HepG2 (cell line): ENCODE results near the gene STIM1. TPM values are rescaled to one million over a fixed set of nuclear protein-coding genes. Genes with fewer than 3 reads are reported as not detected.

Experiments
- ATF7-NPFF ChIP-seq: sonication (generic); formaldehyde crosslinking; IDR thresholded peaks from 2 replicates; pipeline ENCODE4 v1.8.1; 2023; ENCODE audit warnings: mild to moderate bottlenecking, low read depth, missing genetic modification reagents, moderate library complexity
- DNMT1 ChIP-seq: sonication (generic); formaldehyde crosslinking; IDR thresholded peaks from 2 replicates; pipeline ENCODE4 v1.5.1; 2020; ENCODE audit warnings: mild to moderate bottlenecking, missing genetic modification reagents
- RCOR2 ChIP-seq: IDR thresholded peaks from 2 replicates; pipeline ENCODE4 v1.6.1; 2016; ENCODE audit warnings: missing biosample characterization, missing genetic modification reagents
- SIN3A ChIP-seq: IDR thresholded peaks from 2 replicates; pipeline ENCODE4 v1.6.1; 2011; ENCODE audit warnings: low read depth, mild to moderate bottlenecking, control low read depth, low read length, borderline replicate concordance
- U2AF1 ChIP-seq: fragments of 200-400 bp; formaldehyde crosslinking; optimal IDR thresholded peaks from 2 replicates; pipeline ENCODE3; 2017; ENCODE audit warnings: mild to moderate bottlenecking, low read depth, low read length
- YEATS4 ChIP-seq: sonication (generic); formaldehyde crosslinking; IDR thresholded peaks from 2 replicates; pipeline ENCODE4 v1.4.0; 2020; ENCODE audit warnings: missing genetic modification reagents, borderline replicate concordance
- ZNF160 ChIP-seq: sonication (generic); formaldehyde crosslinking; IDR thresholded peaks from 2 replicates; pipeline ENCODE4 v1.8.0; 2022; ENCODE audit warnings: mild to moderate bottlenecking, inconsistent platforms, missing genetic modification reagents
- ZNF253 ChIP-seq: sonication (generic); formaldehyde crosslinking; IDR thresholded peaks from 2 replicates; pipeline ENCODE4 v1.8.0; 2022; ENCODE audit warnings: mild to moderate bottlenecking, missing genetic modification reagents, borderline replicate concordance
- ZNF350 ChIP-seq: sonication (generic); formaldehyde crosslinking; IDR thresholded peaks from 2 replicates; pipeline ENCODE4 v1.4.0; 2020; ENCODE audit warnings: mild to moderate bottlenecking, low read depth, missing genetic modification reagents, borderline replicate concordance
- ZNF446 ChIP-seq: sonication (generic); formaldehyde crosslinking; IDR thresholded peaks from 2 replicates; pipeline ENCODE4 v1.5.0; 2020; ENCODE audit warnings: mild to moderate bottlenecking, missing genetic modification reagents
- ZNF501 ChIP-seq: sonication (generic); formaldehyde crosslinking; IDR thresholded peaks from 2 replicates; pipeline ENCODE4 v1.5.1; 2020; ENCODE audit warnings: mild to moderate bottlenecking, moderate library complexity, missing genetic modification reagents
- ZNF589 ChIP-seq: sonication (generic); formaldehyde crosslinking; conservative IDR thresholded peaks from 2 replicates; pipeline ENCODE4 v1.8.0; 2022; ENCODE audit warnings: mild to moderate bottlenecking, moderate library complexity, missing genetic modification reagents
- ZNF709 ChIP-seq: sonication (generic); formaldehyde crosslinking; IDR thresholded peaks from 2 replicates; pipeline ENCODE4 v1.5.0; 2020; ENCODE audit warnings: mild to moderate bottlenecking, missing genetic modification reagents
- ZNF780A ChIP-seq: sonication (generic); formaldehyde crosslinking; IDR thresholded peaks from 2 replicates; pipeline ENCODE4 v1.8.0; 2022; ENCODE audit warnings: mild to moderate bottlenecking, missing genetic modification reagents, moderate library complexity
- polyA plus RNA-seq, 8 experiments: library from polyadenylated mRNA; depleted of rRNA in 3 of 8; stranded (reverse) in 7 of 8; unstranded in 1 of 8; fragments of >200 nt; fragmentation: Illumina TruSeq in 4 of 8; extraction: Trizol in 4 of 8; gene quantifications; 2 replicates each; pipeline versions ENCODE4 v1.2.1 to v1.2.3, GENCODE V29; 2011 to 2016; ENCODE audit warnings: low read depth in 4 of 8, missing spikeins in 1 of 8, mixed read lengths in 1 of 8; ENCODE audit not compliant: insufficient read depth in 1 of 8
- total RNA-seq, 5 experiments: library from RNA; depleted of rRNA; stranded (reverse); fragments of >200 nt; fragmentation: Illumina TruSeq; extraction: Trizol; gene quantifications; 2 replicates each; pipeline ENCODE4 v1.2.3, GENCODE V29; 2016; ENCODE audit warnings: low read depth in 1 of 5
- TF ChIP-seq, protein P1 (sequence below): sonication (generic); formaldehyde crosslinking; IDR thresholded peaks from 2 replicates; pipeline ENCODE4 v1.4.0; 2020; ENCODE audit warnings: missing genetic modification reagents
- TF ChIP-seq, protein P2 (sequence below): sonication (generic); formaldehyde crosslinking; conservative IDR thresholded peaks from 2 replicates; pipeline ENCODE4 v1.4.0; 2020; ENCODE audit warnings: mild to moderate bottlenecking, missing genetic modification reagents, moderate library complexity
- TF ChIP-seq, protein P3 (sequence below): sonication (generic); formaldehyde crosslinking; IDR thresholded peaks from 2 replicates; pipeline ENCODE4 v1.8.0; 2022; ENCODE audit warnings: mild to moderate bottlenecking, missing genetic modification reagents, moderate library complexity
- TF ChIP-seq, protein P4 (sequence below): sonication (generic); formaldehyde crosslinking; IDR thresholded peaks from 2 replicates; pipeline ENCODE4 v1.4.0; 2020; ENCODE audit warnings: missing genetic modification reagents, borderline replicate concordance

STIM1 gene
- total and polyA plus RNA-seq, 2 of the 13 experiments (the other 11 are each of a cell fraction or from before 2014, with no cell fraction given): 19.2 to 28.5 TPM

DNA sequence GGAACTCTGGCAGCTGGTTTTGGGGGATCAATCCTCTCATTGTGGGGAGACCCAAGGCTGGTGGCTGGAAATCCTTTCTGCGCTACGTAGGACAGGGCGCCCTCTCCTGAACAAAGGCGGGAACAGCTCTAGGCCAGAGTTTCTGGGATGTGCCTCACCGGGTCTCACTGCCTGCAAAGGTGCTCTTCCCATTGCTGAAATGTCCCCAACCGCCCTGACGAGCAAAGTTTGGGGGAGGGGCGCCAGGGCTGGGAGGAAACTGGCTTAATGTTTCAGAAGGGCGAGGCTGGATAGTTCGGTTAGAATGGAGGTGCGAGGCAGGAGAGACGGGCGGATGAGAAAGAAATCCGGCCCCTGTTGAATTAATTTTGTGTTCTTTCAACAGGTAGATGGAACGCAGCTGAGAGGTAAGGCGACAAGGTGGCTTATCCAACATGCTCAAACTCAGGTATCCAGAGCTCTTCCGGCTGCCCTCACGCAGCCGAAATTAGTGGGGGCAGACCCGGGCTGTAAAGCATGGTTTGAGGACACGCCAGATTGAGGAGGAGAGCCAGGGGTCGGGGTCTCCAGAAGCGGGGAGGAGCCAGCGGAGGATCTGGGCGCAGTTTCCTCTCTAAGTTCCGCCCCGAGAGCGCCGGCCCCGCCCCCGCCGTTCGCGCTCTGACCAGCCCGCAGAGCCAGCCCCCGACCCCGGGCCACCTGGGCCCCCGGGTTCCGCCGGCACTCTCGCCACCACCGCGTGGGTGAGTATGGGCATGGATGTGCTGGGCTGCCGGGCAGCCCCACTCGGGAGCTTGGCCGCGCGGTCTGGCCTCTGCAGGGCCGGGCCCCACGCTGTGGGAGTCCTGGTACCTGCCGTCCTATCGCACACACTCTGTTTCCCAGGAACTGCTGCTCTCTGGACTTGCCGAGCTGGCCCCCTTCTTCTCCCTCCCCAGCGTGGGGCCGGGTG lies 47.3 kb upstream of the STIM1 start, which contains the start of gene PGAP2 (continued):
- TF ChIP-seq, protein P1, sequence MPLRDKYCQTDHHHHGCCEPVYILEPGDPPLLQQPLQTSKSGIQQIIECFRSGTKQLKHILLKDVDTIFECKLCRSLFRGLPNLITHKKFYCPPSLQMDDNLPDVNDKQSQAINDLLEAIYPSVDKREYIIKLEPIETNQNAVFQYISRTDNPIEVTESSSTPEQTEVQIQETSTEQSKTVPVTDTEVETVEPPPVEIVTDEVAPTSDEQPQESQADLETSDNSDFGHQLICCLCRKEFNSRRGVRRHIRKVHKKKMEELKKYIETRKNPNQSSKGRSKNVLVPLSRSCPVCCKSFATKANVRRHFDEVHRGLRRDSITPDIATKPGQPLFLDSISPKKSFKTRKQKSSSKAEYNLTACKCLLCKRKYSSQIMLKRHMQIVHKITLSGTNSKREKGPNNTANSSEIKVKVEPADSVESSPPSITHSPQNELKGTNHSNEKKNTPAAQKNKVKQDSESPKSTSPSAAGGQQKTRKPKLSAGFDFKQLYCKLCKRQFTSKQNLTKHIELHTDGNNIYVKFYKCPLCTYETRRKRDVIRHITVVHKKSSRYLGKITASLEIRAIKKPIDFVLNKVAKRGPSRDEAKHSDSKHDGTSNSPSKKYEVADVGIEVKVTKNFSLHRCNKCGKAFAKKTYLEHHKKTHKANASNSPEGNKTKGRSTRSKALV (CRISPR knock-in tag): no peak
- TF ChIP-seq ZNF589 (CRISPR knock-in tag): 0 out of 2 replicates have a peak, but pooled peaks have one; percentile 28
- no peak; the same call in 1 of the 2 replicates for TF ChIP-seq ZNF350 (CRISPR knock-in tag)
- TF ChIP-seq, protein P2, sequence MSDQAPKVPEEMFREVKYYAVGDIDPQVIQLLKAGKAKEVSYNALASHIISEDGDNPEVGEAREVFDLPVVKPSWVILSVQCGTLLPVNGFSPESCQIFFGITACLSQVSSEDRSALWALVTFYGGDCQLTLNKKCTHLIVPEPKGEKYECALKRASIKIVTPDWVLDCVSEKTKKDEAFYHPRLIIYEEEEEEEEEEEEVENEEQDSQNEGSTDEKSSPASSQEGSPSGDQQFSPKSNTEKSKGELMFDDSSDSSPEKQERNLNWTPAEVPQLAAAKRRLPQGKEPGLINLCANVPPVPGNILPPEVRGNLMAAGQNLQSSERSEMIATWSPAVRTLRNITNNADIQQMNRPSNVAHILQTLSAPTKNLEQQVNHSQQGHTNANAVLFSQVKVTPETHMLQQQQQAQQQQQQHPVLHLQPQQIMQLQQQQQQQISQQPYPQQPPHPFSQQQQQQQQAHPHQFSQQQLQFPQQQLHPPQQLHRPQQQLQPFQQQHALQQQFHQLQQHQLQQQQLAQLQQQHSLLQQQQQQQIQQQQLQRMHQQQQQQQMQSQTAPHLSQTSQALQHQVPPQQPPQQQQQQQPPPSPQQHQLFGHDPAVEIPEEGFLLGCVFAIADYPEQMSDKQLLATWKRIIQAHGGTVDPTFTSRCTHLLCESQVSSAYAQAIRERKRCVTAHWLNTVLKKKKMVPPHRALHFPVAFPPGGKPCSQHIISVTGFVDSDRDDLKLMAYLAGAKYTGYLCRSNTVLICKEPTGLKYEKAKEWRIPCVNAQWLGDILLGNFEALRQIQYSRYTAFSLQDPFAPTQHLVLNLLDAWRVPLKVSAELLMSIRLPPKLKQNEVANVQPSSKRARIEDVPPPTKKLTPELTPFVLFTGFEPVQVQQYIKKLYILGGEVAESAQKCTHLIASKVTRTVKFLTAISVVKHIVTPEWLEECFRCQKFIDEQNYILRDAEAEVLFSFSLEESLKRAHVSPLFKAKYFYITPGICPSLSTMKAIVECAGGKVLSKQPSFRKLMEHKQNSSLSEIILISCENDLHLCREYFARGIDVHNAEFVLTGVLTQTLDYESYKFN (CRISPR knock-in tag): no peak; the same call in 1 of the 2 replicates
- no peak for TF ChIP-seq ZNF253 (CRISPR knock-in tag)
- 0 out of 2 replicates have a peak, but pooled peaks have one; percentile 38 for TF ChIP-seq ATF7-NPFF (CRISPR knock-in tag)
- TF ChIP-seq U2AF1: no peak
- 0 out of 2 replicates have a peak, but pooled peaks have one; percentile 52 for TF ChIP-seq ZNF709 (CRISPR knock-in tag)
- TF ChIP-seq ZNF501 (CRISPR knock-in tag): peak; percentile 30; the same call in 1 of the 2 replicates
- peak; percentile 49; the same call in 1 of the 2 replicates for TF ChIP-seq SIN3A
- TF ChIP-seq, protein P3, sequence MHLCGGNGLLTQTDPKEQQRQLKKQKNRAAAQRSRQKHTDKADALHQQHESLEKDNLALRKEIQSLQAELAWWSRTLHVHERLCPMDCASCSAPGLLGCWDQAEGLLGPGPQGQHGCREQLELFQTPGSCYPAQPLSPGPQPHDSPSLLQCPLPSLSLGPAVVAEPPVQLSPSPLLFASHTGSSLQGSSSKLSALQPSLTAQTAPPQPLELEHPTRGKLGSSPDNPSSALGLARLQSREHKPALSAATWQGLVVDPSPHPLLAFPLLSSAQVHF (CRISPR knock-in tag): peak; percentile 42; the same call in 1 of the 2 replicates
- TF ChIP-seq, protein P4, sequence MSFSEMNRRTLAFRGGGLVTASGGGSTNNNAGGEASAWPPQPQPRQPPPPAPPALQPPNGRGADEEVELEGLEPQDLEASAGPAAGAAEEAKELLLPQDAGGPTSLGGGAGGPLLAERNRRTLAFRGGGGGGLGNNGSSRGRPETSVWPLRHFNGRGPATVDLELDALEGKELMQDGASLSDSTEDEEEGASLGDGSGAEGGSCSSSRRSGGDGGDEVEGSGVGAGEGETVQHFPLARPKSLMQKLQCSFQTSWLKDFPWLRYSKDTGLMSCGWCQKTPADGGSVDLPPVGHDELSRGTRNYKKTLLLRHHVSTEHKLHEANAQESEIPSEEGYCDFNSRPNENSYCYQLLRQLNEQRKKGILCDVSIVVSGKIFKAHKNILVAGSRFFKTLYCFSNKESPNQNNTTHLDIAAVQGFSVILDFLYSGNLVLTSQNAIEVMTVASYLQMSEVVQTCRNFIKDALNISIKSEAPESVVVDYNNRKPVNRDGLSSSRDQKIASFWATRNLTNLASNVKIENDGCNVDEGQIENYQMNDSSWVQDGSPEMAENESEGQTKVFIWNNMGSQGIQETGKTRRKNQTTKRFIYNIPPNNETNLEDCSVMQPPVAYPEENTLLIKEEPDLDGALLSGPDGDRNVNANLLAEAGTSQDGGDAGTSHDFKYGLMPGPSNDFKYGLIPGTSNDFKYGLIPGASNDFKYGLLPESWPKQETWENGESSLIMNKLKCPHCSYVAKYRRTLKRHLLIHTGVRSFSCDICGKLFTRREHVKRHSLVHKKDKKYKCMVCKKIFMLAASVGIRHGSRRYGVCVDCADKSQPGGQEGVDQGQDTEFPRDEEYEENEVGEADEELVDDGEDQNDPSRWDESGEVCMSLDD (CRISPR knock-in tag): 0 out of 2 replicates have a peak, but pooled peaks have one; percentile 47
- no peak for TF ChIP-seq RCOR2 (CRISPR knock-in tag)
- TF ChIP-seq DNMT1 (CRISPR knock-in tag): no peak
- TF ChIP-seq YEATS4: peak; percentile 33; the same call in 1 of the 2 replicates
- no peak for TF ChIP-seq ZNF160 (CRISPR knock-in tag)
- 0 out of 2 replicates have a peak, but pooled peaks have one; percentile 59 for TF ChIP-seq ZNF446 (CRISPR knock-in tag)
- TF ChIP-seq ZNF780A: 0 out of 2 replicates have a peak, but pooled peaks have one; percentile 34
